ENCODE data around the gene TLCD3A.

GRCh38 chr17:705011-705410 is 27.4 kb upstream of the TLCD3A start:
- no peak for TF ChIP-seq CTCF (IDR thresholded peaks at IDR 0.05; ENCODE audit: low read depth, low read length, poor library complexity, severe bottlenecking)
- no peak for TF ChIP-seq EZH2phosphoT487 (IDR thresholded peaks at IDR 0.05; ENCODE audit: borderline replicate concordance, low read length)

Data from DOHH2 (cell line).